NCI-H1417 (cell line): ENCODE results near the gene LCOR.
"Not testable (repeated sequence)": the region's sequence is repeated elsewhere in the genome, so short reads cannot be mapped to it uniquely, and the experiment has no call there.

Source experiments
- DNase-seq, 3 experiments: peaks; one replicate each; lab custom pipeline; 2025; lab: John Stamatoyannopoulos, UW

LCOR gene

GRCh38 chr10:96840841-96841518 lies 8.9 kb downstream of the LCOR start:
- DNase-seq, result no peak

- DNase-seq, result no peak
Observed at GRCh38 chr10:96842896-96843723, 11.0 kb downstream of the LCOR start.

- DNase-seq, result no peak
Observed at GRCh38 chr10:96843823-96844222, 11.7 kb downstream of the LCOR start.

GRCh38 chr10:96846395-96846794 lies 14.3 kb downstream of the LCOR start:
- DNase-seq, result no peak

GRCh38 chr10:96846926-96847325 lies 14.8 kb downstream of the LCOR start:
- DNase-seq, result no peak

- DNase-seq, result not testable (repeated sequence)
Observed at GRCh38 chr10:96847356-96847755, 15.3 kb downstream of the LCOR start.

- no peak for DNase-seq
Observed at GRCh38 chr10:96850113-96850512, 18.0 kb downstream of the LCOR start.

GRCh38 chr10:96850825-96851224 lies 18.7 kb downstream of the LCOR start:
- DNase-seq, result no peak

GRCh38 chr10:96851281-96851680 lies 19.2 kb downstream of the LCOR start:
- DNase-seq, result no peak

GRCh38 chr10:96856317-96856716 lies 24.2 kb downstream of the LCOR start:
- no peak for DNase-seq

GRCh38 chr10:96857301-96858012 lies 25.4 kb downstream of the LCOR start:
- peak in 1 of 3 experiments; percentile 2 for DNase-seq

- no peak for DNase-seq
Observed at GRCh38 chr10:96858038-96858705, 26.1 kb downstream of the LCOR start.

GRCh38 chr10:96858706-96859050 lies 26.6 kb downstream of the LCOR start:
- DNase-seq, result no peak

GRCh38 chr10:96860631-96861277 lies 28.7 kb downstream of the LCOR start:
- no peak for DNase-seq

GRCh38 chr10:96863922-96864543 lies 31.9 kb downstream of the LCOR start:
- peak in 2 of 3 experiments; percentile 24 to 68 for DNase-seq

GRCh38 chr10:96873086-96873485 lies 41.0 kb downstream of the LCOR start:
- no peak for DNase-seq

- DNase-seq, result no peak
Observed at GRCh38 chr10:96873756-96874467, 41.8 kb downstream of the LCOR start.

- DNase-seq, result peak in 2 of 3 experiments; percentile 41 to 76
Observed at GRCh38 chr10:96878057-96878456, 46.0 kb downstream of the LCOR start.

GRCh38 chr10:96880575-96880974 lies 48.5 kb downstream of the LCOR start:
- no peak for DNase-seq

GRCh38 chr10:96889415-96890171 lies 57.5 kb downstream of the LCOR start:
- peak in 1 of 3 experiments; percentile 8 for DNase-seq
